Measurements from ENCODE around the gene RNASE11.

- TF ChIP-seq, protein P1, sequence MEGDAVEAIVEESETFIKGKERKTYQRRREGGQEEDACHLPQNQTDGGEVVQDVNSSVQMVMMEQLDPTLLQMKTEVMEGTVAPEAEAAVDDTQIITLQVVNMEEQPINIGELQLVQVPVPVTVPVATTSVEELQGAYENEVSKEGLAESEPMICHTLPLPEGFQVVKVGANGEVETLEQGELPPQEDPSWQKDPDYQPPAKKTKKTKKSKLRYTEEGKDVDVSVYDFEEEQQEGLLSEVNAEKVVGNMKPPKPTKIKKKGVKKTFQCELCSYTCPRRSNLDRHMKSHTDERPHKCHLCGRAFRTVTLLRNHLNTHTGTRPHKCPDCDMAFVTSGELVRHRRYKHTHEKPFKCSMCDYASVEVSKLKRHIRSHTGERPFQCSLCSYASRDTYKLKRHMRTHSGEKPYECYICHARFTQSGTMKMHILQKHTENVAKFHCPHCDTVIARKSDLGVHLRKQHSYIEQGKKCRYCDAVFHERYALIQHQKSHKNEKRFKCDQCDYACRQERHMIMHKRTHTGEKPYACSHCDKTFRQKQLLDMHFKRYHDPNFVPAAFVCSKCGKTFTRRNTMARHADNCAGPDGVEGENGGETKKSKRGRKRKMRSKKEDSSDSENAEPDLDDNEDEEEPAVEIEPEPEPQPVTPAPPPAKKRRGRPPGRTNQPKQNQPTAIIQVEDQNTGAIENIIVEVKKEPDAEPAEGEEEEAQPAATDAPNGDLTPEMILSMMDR (IDR thresholded peaks at IDR 0.05; ENCODE audit: low read depth, low read length, missing input control), result no peak
- TF ChIP-seq REST (IDR thresholded peaks at IDR 0.05) (no peak), TAF1 (conservative IDR thresholded peaks at IDR 0.05) (no peak), YY1 (IDR thresholded peaks at IDR 0.05) (no peak), RXRA (IDR thresholded peaks at IDR 0.05) (no peak), SP1 (IDR thresholded peaks at IDR 0.05) (no peak), HNF4G (IDR thresholded peaks at IDR 0.05) (no peak), RAD21 (IDR thresholded peaks at IDR 0.05) (no peak), JUND (IDR thresholded peaks at IDR 0.05) (no peak), NR2F2 (IDR thresholded peaks at IDR 0.05) (no peak), FOXA1 (IDR thresholded peaks at IDR 0.05) (no peak), EGR1 (IDR thresholded peaks at IDR 0.05; ENCODE audit: low read depth in 2 of 2) (no peak)
- TF ChIP-seq, protein P2, sequence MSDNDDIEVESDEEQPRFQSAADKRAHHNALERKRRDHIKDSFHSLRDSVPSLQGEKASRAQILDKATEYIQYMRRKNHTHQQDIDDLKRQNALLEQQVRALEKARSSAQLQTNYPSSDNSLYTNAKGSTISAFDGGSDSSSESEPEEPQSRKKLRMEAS (IDR thresholded peaks at IDR 0.05), result no peak
- TF ChIP-seq, protein P3, sequence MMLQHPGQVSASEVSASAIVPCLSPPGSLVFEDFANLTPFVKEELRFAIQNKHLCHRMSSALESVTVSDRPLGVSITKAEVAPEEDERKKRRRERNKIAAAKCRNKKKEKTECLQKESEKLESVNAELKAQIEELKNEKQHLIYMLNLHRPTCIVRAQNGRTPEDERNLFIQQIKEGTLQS (IDR thresholded peaks at IDR 0.05), result no peak
Observed at GRCh38 chr14:20583908-20584307, 3.9 kb downstream of the RNASE11 start.

Measured in liver (tissue), 3 donors.